ENCODE results near the gene C14orf132. TPM values are rescaled to one million over a fixed set of nuclear protein-coding genes. Genes with fewer than 3 reads are reported as not detected.

C14orf132 gene
- total RNA-seq, 2 donors from 2014 or later, result 1.6 to 5.6 TPM

- no peak overlapping the region for H3K4me3 ChIP-seq
- no peaks in the 10 kb centered on the region for H3K4me1 ChIP-seq
- no peaks in the 10 kb centered on the region for H3K36me3 ChIP-seq
- TF ChIP-seq, protein P1, sequence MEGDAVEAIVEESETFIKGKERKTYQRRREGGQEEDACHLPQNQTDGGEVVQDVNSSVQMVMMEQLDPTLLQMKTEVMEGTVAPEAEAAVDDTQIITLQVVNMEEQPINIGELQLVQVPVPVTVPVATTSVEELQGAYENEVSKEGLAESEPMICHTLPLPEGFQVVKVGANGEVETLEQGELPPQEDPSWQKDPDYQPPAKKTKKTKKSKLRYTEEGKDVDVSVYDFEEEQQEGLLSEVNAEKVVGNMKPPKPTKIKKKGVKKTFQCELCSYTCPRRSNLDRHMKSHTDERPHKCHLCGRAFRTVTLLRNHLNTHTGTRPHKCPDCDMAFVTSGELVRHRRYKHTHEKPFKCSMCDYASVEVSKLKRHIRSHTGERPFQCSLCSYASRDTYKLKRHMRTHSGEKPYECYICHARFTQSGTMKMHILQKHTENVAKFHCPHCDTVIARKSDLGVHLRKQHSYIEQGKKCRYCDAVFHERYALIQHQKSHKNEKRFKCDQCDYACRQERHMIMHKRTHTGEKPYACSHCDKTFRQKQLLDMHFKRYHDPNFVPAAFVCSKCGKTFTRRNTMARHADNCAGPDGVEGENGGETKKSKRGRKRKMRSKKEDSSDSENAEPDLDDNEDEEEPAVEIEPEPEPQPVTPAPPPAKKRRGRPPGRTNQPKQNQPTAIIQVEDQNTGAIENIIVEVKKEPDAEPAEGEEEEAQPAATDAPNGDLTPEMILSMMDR (IDR thresholded peaks at IDR 0.05), result no peak
- no peaks in the 10 kb centered on the region for H3K27me3 ChIP-seq
- peak; percentile 5 for DNase-seq (ENCODE audit: low spot score)
- no peak overlapping the region for H3K27ac ChIP-seq
- no peaks in the 10 kb centered on the region for H3K9me3 ChIP-seq
These were observed 81.2 kb downstream of the C14orf132 start for GRCh38 chr14:96120392-96120791.

- H3K4me1 ChIP-seq, result no peaks in the 10 kb centered on the region
- no peak overlapping the region for H3K4me3 ChIP-seq
- DNase-seq (ENCODE audit: low spot score), result peak; percentile 4
- TF ChIP-seq, protein P1 (IDR thresholded peaks at IDR 0.05), result no peak
- no peaks in the 10 kb centered on the region for H3K27me3 ChIP-seq
- H3K27ac ChIP-seq, result no peak overlapping the region
- H3K36me3 ChIP-seq, result no peaks in the 10 kb centered on the region
- H3K9me3 ChIP-seq, result no peaks in the 10 kb centered on the region
These were observed 81.8 kb downstream of the C14orf132 start for GRCh38 chr14:96120941-96121340.

GRCh38 chr14:96121660-96122395 lies 82.7 kb downstream of the C14orf132 start:
- H3K36me3 ChIP-seq, result no peaks in the 10 kb centered on the region
- no peak overlapping the region for H3K27ac ChIP-seq
- TF ChIP-seq, protein P1 (IDR thresholded peaks at IDR 0.05), result no peak

DNA sequence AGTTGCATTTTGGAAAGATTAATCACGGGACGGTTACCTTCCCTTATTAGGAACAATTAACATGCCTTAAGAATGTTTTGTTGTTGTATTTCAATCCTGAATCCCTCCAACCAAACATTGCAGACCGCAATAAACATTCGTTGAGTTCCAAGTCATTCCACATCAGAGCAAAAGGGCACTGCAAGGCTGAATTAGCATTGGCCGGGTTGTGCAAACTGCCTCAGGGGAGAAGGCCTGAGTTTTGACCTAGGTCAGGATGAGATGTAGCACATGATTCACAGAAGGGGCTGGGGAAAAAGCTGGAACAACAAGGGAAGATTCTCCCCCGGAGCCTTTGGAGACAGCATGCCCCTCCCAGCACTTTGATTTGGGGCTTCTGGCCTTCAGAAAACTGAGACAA lies 83.3 kb downstream of the C14orf132 start:
- Histone ChIP-seq H3K4me1 (no peaks in the 10 kb centered on the region), H3K36me3 (no peaks in the 10 kb centered on the region), H3K4me3 (no peak overlapping the region), H3K27ac (no peak overlapping the region), H3K9me3 (no peaks in the 10 kb centered on the region), H3K27me3 (no peaks in the 10 kb centered on the region)
- peak; percentile 28 for DNase-seq (ENCODE audit: low spot score)
- TF ChIP-seq, protein P1 (IDR thresholded peaks at IDR 0.05), result no peak

More at GRCh38 chr14:96121660-96122395, 82.7 kb downstream of the C14orf132 start:
- no peak for DNase-seq (ENCODE audit: low spot score)
- Histone ChIP-seq H3K27me3 (no peaks in the 10 kb centered on the region), H3K4me1 (no peaks in the 10 kb centered on the region), H3K4me3 (no peak overlapping the region), H3K9me3 (no peaks in the 10 kb centered on the region)

GRCh38 chr14:96125536-96125935 lies 86.4 kb downstream of the C14orf132 start:
- H3K4me1 ChIP-seq, result no peaks in the 10 kb centered on the region
- H3K9me3 ChIP-seq, result no peaks in the 10 kb centered on the region
- H3K4me3 ChIP-seq, result no peak overlapping the region
- DNase-seq (ENCODE audit: low spot score), result no peak
- H3K27me3 ChIP-seq, result no peaks in the 10 kb centered on the region
- H3K36me3 ChIP-seq, result no peaks in the 10 kb centered on the region
- TF ChIP-seq, protein P1 (IDR thresholded peaks at IDR 0.05), result no peak
- no peak overlapping the region for H3K27ac ChIP-seq

GRCh38 chr14:96126339-96126782 lies 87.2 kb downstream of the C14orf132 start:
- Histone ChIP-seq H3K27ac (no peak overlapping the region), H3K4me1 (no peaks in the 10 kb centered on the region), H3K27me3 (no peaks in the 10 kb centered on the region), H3K9me3 (no peaks in the 10 kb centered on the region), H3K4me3 (no peak overlapping the region), H3K36me3 (no peaks in the 10 kb centered on the region)
- TF ChIP-seq, protein P1 (IDR thresholded peaks at IDR 0.05), result no peak
- DNase-seq (ENCODE audit: low spot score), result no peak
